Measurements from ENCODE around the gene ABCA2. TPM values are rescaled to one million over a fixed set of nuclear protein-coding genes. Genes with fewer than 3 reads are reported as not detected.

Gene ABCA2
- total RNA-seq, 1 donor from 2014 or later: 7.5 TPM

- Mint-ChIP-seq H3K27ac (no peak overlapping the region), H3K4me3 (no peak overlapping the region), H3K27me3 (no peaks in the 10 kb centered on the region), H3K36me3 (ENCODE audit: low read depth) (peaks cover 6% of the 10 kb centered on the region), H3K9me3 (no peaks in the 10 kb centered on the region), H3K4me1 (peaks cover 1% of the 10 kb centered on the region)
- CTCF ChIA-PET: no interaction called here
- ATAC-seq (ENCODE audit: low read depth): no peak
- POLR2A ChIA-PET: no interaction called here
- intact Hi-C loops (cut with micrococcal nuclease): no loop called here
- TF ChIP-seq, protein P1, sequence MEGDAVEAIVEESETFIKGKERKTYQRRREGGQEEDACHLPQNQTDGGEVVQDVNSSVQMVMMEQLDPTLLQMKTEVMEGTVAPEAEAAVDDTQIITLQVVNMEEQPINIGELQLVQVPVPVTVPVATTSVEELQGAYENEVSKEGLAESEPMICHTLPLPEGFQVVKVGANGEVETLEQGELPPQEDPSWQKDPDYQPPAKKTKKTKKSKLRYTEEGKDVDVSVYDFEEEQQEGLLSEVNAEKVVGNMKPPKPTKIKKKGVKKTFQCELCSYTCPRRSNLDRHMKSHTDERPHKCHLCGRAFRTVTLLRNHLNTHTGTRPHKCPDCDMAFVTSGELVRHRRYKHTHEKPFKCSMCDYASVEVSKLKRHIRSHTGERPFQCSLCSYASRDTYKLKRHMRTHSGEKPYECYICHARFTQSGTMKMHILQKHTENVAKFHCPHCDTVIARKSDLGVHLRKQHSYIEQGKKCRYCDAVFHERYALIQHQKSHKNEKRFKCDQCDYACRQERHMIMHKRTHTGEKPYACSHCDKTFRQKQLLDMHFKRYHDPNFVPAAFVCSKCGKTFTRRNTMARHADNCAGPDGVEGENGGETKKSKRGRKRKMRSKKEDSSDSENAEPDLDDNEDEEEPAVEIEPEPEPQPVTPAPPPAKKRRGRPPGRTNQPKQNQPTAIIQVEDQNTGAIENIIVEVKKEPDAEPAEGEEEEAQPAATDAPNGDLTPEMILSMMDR (IDR thresholded peaks at IDR 0.05): no peak
- no peak for DNase-seq
Measured at GRCh38 chr9:137017791-137018497, 10.1 kb downstream of the ABCA2 start.

DNA sequence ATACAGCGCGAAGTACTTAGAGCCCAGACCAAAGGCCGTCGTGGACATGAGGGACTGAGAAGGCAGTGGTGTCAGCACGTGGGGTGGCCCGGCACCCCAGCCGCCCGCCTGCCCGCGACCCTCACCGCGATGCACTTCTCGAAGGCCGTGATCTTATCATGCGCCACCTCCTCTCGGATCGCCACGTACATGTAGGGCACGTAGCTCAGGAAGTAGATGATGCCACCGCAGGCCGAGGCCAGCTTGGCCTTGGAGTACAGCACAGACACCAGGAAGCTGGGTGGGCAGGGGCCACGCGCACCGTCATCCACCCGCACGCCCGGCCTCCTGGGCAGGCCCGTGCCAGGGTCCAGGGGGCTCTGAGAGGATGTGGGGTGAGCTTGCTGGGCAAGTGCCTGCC is 11.0 kb downstream of the ABCA2 start:
- DNase-seq (no peak), ATAC-seq (ENCODE audit: low read depth) (no peak)
- POLR2A ChIA-PET: no interaction called here
- no peak overlapping the region for H3K27ac Mint-ChIP-seq
- TF ChIP-seq, protein P1 (IDR thresholded peaks at IDR 0.05): no peak
- no peak overlapping the region for H3K4me3 Mint-ChIP-seq
- H3K27me3 Mint-ChIP-seq: no peaks in the 10 kb centered on the region
- peaks cover under 1% of the 10 kb centered on the region for H3K4me1 Mint-ChIP-seq
- H3K9me3 Mint-ChIP-seq: no peaks in the 10 kb centered on the region
- CTCF ChIA-PET: no interaction called here
- H3K36me3 Mint-ChIP-seq (ENCODE audit: low read depth): peaks cover 8% of the 10 kb centered on the region
- intact Hi-C loops (cut with micrococcal nuclease): no loop called here

GRCh38 chr9:137016436-137016835 is 11.6 kb downstream of the ABCA2 start:
- H3K27ac Mint-ChIP-seq: no peak overlapping the region
- ChIA-PET POLR2A (no interaction called here), CTCF (no interaction called here)
- H3K9me3 Mint-ChIP-seq: no peaks in the 10 kb centered on the region
- no peaks in the 10 kb centered on the region for H3K27me3 Mint-ChIP-seq
- ATAC-seq (ENCODE audit: low read depth) (no peak), DNase-seq (no peak)
- H3K4me3 Mint-ChIP-seq: no peak overlapping the region
- no peaks in the 10 kb centered on the region for H3K4me1 Mint-ChIP-seq
- TF ChIP-seq, protein P1 (IDR thresholded peaks at IDR 0.05): no peak
- H3K36me3 Mint-ChIP-seq (ENCODE audit: low read depth): peaks cover 9% of the 10 kb centered on the region
- intact Hi-C loops (cut with micrococcal nuclease): no loop called here

DNA sequence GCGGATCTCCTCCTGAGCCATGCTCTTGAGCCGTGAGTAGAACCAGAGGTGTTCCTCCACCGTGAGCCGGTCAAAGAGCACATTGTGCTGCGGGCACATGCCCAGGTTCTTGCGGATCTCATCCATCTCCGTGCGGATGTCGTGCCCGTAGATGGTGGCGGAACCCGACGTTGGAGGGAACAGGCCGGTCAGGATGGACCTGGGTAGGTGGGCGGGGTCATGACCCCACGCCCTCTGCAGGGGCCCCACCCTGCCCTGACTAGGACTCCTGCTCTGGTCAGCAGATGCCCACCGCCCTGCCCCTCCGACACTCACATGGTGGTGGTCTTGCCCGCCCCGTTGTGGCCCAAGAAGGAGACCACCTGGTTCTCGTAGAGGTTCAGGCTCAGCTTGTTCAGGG is 12.1 kb downstream of the ABCA2 start:
- POLR2A ChIA-PET: no interaction called here
- Mint-ChIP-seq H3K4me1 (no peaks in the 10 kb centered on the region), H3K27ac (no peak overlapping the region), H3K4me3 (no peak overlapping the region), H3K27me3 (no peaks in the 10 kb centered on the region), H3K9me3 (no peaks in the 10 kb centered on the region), H3K36me3 (ENCODE audit: low read depth) (peaks cover 9% of the 10 kb centered on the region)
- ATAC-seq (ENCODE audit: low read depth) (no peak), DNase-seq (no peak)
- CTCF ChIA-PET: no interaction called here
- intact Hi-C loops (cut with micrococcal nuclease): no loop called here
- TF ChIP-seq, protein P1 (IDR thresholded peaks at IDR 0.05): no peak

- Mint-ChIP-seq H3K36me3 (ENCODE audit: low read depth) (peaks cover 9% of the 10 kb centered on the region), H3K27ac (no peak overlapping the region), H3K9me3 (no peaks in the 10 kb centered on the region), H3K4me3 (no peak overlapping the region), H3K4me1 (no peaks in the 10 kb centered on the region), H3K27me3 (no peaks in the 10 kb centered on the region)
- CTCF ChIA-PET: no interaction called here
- POLR2A ChIA-PET: no interaction called here
- TF ChIP-seq, protein P1 (IDR thresholded peaks at IDR 0.05): no peak
- ATAC-seq (ENCODE audit: low read depth) (no peak), DNase-seq (no peak)
- intact Hi-C loops (cut with micrococcal nuclease): no loop called here
Measured at GRCh38 chr9:137015540-137015930, 12.5 kb downstream of the ABCA2 start.
